Mammary epithelial cell (primary cell): Measurements from ENCODE around the gene TEX101.

Experiments used
- CTCF ChIP-seq, 2 donors: IDR thresholded peaks in 1 of 2; conservative IDR thresholded peaks in 1 of 2; 2 replicates each; pipeline ENCODE4 v1.5.1; 2011 to 2012; ENCODE audit warnings: inconsistent platforms in 2 of 2, low read length in 2 of 2, mild to moderate bottlenecking in 2 of 2, control low read depth in 1 of 2, low read depth in 1 of 2; ENCODE audit not compliant: insufficient read depth in 1 of 2; ENCODE audit errors: extremely low read depth in 1 of 2
- EZH2 ChIP-seq: IDR thresholded peaks from 2 replicates; pipeline ENCODE4 v1.6.1; 2012; ENCODE audit warnings: low read length, inconsistent platforms, borderline replicate concordance

DNA sequence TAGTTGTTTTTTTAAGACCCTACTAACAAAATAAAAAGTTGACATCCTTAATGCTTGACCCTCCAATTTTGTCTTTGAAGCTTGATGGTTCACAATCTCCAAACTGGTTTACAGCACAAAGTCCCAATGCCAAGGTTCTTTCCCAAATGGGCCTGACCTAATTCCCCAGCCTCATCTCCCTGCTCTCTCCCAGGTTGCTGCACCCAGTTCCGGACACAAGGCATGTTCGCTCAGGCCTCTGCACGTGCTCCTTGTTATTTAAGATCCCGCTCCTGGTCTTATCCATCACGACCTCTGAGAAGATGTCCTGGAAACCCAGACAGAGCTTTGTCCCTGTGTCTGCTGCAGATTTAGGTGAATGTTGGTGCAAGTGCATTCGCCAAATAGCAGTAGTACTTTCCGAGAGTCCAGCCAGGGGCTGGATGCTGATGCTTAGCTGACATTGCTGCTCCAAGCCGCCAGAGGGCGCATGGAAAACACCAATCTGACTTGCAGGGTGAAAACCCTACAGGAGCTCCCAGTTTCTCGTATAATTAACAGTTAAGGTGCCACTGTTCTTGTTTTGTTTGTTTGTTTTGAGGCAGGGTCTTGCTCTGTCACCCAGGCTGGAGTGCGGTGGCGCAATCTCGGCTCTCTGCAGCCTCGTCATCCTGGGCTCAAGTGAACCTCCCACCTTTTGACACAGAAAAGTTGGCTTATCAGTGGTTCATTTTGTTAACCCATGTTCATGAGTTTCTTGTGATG is 32.2 kb downstream of the TEX101 start:
- TF ChIP-seq CTCF (conservative IDR thresholded peaks at IDR 0.05 in 1 of 2, IDR thresholded peaks at IDR 0.05 in 1 of 2; ENCODE audit: extremely low read depth in 1 of 2, insufficient read depth in 1 of 2, low read depth in 1 of 2, low read length in 2 of 2) (peak; percentile 93 to 97), EZH2 (no peak)
